Gastrocnemius medialis (tissue), 4 donors: ENCODE data around the gene LETMD1. TPM values are rescaled to one million over a fixed set of nuclear protein-coding genes. Genes with fewer than 3 reads are reported as not detected.

Source experiments
- total RNA-seq, 4 donors: library from RNA; depleted of rRNA; stranded (reverse); fragments of >200 nt; gene quantifications; one replicate each; pipeline versions ENCODE4 v1.1.0 to v1.2.3, GENCODE V29; 2016

LETMD1 gene
- total RNA-seq, 4 donors from 2014 or later, result 22.5 to 42.4 (median 29.8) TPM

Other genes starting within 250 kb of the LETMD1 start
- not detected for gene TMPRSS12, start 205.4 kb upstream of the LETMD1 start, total RNA-seq
- gene HIGD1C, start 95.8 kb upstream of the LETMD1 start, total RNA-seq, result not detected
- 10 to 100 TPM; 24.0 to 65.4 (median 47.0) TPM for gene SLC11A2, start 21.9 kb upstream of the LETMD1 start, total RNA-seq
- gene CSRNP2, start 35.3 kb downstream of the LETMD1 start, total RNA-seq, result 10 to 100 TPM; 17.3 to 29.5 (median 22.0) TPM
- gene TFCP2, start 124.8 kb downstream of the LETMD1 start, total RNA-seq, result 10 to 100 TPM in 2 of 4 donors, 1 to 10 TPM in 2; 8.9 to 14.2 (median 10.8) TPM
- gene POU6F1, start 169.7 kb downstream of the LETMD1 start, total RNA-seq, result 10 to 100 TPM in 2 of 4 donors, 1 to 10 TPM in 2; 8.1 to 11.1 (median 9.9) TPM
- 100 to 1,000 TPM; 204 to 274 (median 246) TPM for gene DAZAP2, start 190.5 kb downstream of the LETMD1 start, total RNA-seq
- gene SMAGP, start 222.1 kb downstream of the LETMD1 start, total RNA-seq, result 1 to 10 TPM; 1.7 to 3.5 (median 2.5) TPM